Gastroesophageal sphincter (tissue), 4 donors: ENCODE data around the gene SAT2. TPM values are rescaled to one million over a fixed set of nuclear protein-coding genes. Genes with fewer than 3 reads are reported as not detected.
A peak's percentile ranks its signal among the peaks of the same experiment; 100 is the strongest.
"Not testable (repeated sequence)": the region's sequence is repeated elsewhere in the genome, so short reads cannot be mapped to it uniquely, and the experiment has no call there.

Experiments
- ATAC-seq: fragments of 150-250 bp; one replicate; pipeline ENCODE4 v1.9.1; 2016; ENCODE audit warnings: mild to moderate bottlenecking, moderate library complexity
- H3K27ac ChIP-seq, 4 donors: fragments of 200-600 bp; sonication (generic) in 3 of 4; 1 replicate in 3 of 4; 2 replicates in 1 of 4; pipeline ENCODE4 v1.5.1; 2016 to 2019
- H3K27me3 ChIP-seq: fragments of 200-600 bp; sonication (generic); one replicate; pipeline ENCODE4 v1.5.1; 2019
- H3K36me3 ChIP-seq, 2 donors: fragments of 200-600 bp; sonication (generic); one replicate each; pipeline ENCODE4 v1.5.1; 2019; ENCODE audit warnings: control low read depth in 1 of 2
- H3K4me1 ChIP-seq, 3 donors: fragments of 200-600 bp; sonication (generic); 1 replicate in 2 of 3; 2 replicates in 1 of 3; pipeline ENCODE4 v1.5.1; 2016 to 2019; ENCODE audit warnings: control low read depth in 2 of 3
- H3K4me3 ChIP-seq, 2 donors: fragments of 200-600 bp; sonication (generic); one replicate each; pipeline ENCODE4 v1.5.1; 2019; ENCODE audit warnings: mild to moderate bottlenecking in 1 of 2, moderate library complexity in 1 of 2
- H3K9me3 ChIP-seq, 3 donors: fragments of 200-600 bp; sonication (generic); one replicate each; pipeline ENCODE4 v1.5.1; 2017 to 2019; ENCODE audit warnings: control low read depth in 2 of 3
- CTCF ChIP-seq, 4 experiments: fragments of 200-600 bp in 2 of 4; fragments of 450-650 bp in 2 of 4; sonication (generic) in 1 of 4; IDR thresholded peaks; one replicate each; pipeline ENCODE4 v1.5.1; 2017 to 2019; ENCODE audit warnings: antibody characterized with exemption in 4 of 4, mild to moderate bottlenecking in 2 of 4, moderate library complexity in 2 of 4
- EP300 ChIP-seq: sonication (generic); formaldehyde crosslinking; IDR thresholded peaks from one replicate; pipeline ENCODE4 v1.6.1; 2017; ENCODE audit warnings: antibody characterized with exemption, mild to moderate bottlenecking
- POLR2A ChIP-seq, 2 donors: fragments of 450-650 bp; IDR thresholded peaks; one replicate each; pipeline ENCODE4 v1.6.1; 2017; ENCODE audit warnings: antibody characterized with exemption in 2 of 2, mild to moderate bottlenecking in 2 of 2, moderate library complexity in 1 of 2
- POLR2AphosphoS5 ChIP-seq: sonication (generic); formaldehyde crosslinking; IDR thresholded peaks from one replicate; pipeline ENCODE4 v1.6.1; 2017; ENCODE audit warnings: antibody characterized with exemption
- WGBS, 2 donors: methylation state at CpG; one replicate each; pipeline ENCODE4 v1.1.5; 2018; ENCODE audit warnings: low coverage in 1 of 2; 5-methylcytosine and 5-hydroxymethylcytosine counted together
- total RNA-seq, 4 donors: library from RNA; depleted of rRNA; stranded (reverse); fragments of >200 nt; gene quantifications; one replicate each; pipeline ENCODE4 v1.1.0, GENCODE V29; 2016

Gene SAT2
- total RNA-seq, 4 donors from 2014 or later, result 50.6 to 72.3 (median 62.3) TPM

GRCh38 chr17:7629939-7630571 is 2.4 kb upstream of the SAT2 start, which contains the start of gene SHBG:
Gene SHBG, plus strand, starts transcription at chr17:7630135. Its CDS starts 38 bp downstream, at chr17:7630173.
- no peak for ATAC-seq
- H3K36me3 ChIP-seq, result peaks cover 0 to 13% of the 10 kb centered on the region in 2 donors
- H3K9me3 ChIP-seq, result no peaks in the 10 kb centered on the region
- WGBS, 2 donors, result 54 to 64% methylated on average over 4 to 10 of the region's 13 CpGs
- TF ChIP-seq POLR2A (IDR thresholded peaks at IDR 0.05), result no peak
- TF ChIP-seq CTCF (IDR thresholded peaks at IDR 0.05), result no peak
- no peak for TF ChIP-seq POLR2AphosphoS5
- no peak for TF ChIP-seq EP300
- no peak within 1 kb of the TSS for H3K27ac ChIP-seq
- no peak within 1 kb of the TSS for H3K4me3 ChIP-seq
- peaks cover 0 to 18% (median 7%) of the 10 kb centered on the region in 3 donors for H3K4me1 ChIP-seq
- H3K27me3 ChIP-seq, result no peaks in the 10 kb centered on the region

GRCh38 chr17:7626956-7627249 is 718 bp downstream of the SAT2 start:
- WGBS, 2 donors, result 0 to 23% methylated on average over 3 to 4 of the region's 6 CpGs

GRCh38 chr17:7626307-7626706 is 1.3 kb downstream of the SAT2 start:
- peak overlapping the region in 1 of 2 donors; percentile 68 for H3K4me3 ChIP-seq
- 94% methylated on average over 2 of the region's 7 CpGs; no CpG with 5 or more reads in 1 of the 2 donors for WGBS, 2 donors
- peak overlapping the region in 3 of 4 donors; percentile 93 to 96 (median 93) for H3K27ac ChIP-seq
- no peaks in the 10 kb centered on the region for H3K27me3 ChIP-seq
- ATAC-seq, result no peak
- no peak for TF ChIP-seq POLR2AphosphoS5
- TF ChIP-seq CTCF (IDR thresholded peaks at IDR 0.05), result no peak
- TF ChIP-seq EP300, result no peak
- TF ChIP-seq POLR2A (IDR thresholded peaks at IDR 0.05), result no peak
- peaks cover 0 to 18% (median 7%) of the 10 kb centered on the region in 3 donors for H3K4me1 ChIP-seq
- peaks cover 0 to 13% of the 10 kb centered on the region in 2 donors for H3K36me3 ChIP-seq
- no peaks in the 10 kb centered on the region for H3K9me3 ChIP-seq

More at GRCh38 chr17:7626956-7627249, 718 bp downstream of the SAT2 start:
- TF ChIP-seq CTCF (IDR thresholded peaks at IDR 0.05) (no peak), POLR2A (IDR thresholded peaks at IDR 0.05) (no peak), EP300 (no peak), POLR2AphosphoS5 (no peak)
- Histone ChIP-seq H3K27ac (peak overlapping the region; percentile 86 to 96 (median 93)), H3K27me3 (no peaks in the 10 kb centered on the region), H3K4me3 (peak overlapping the region; percentile 68 to 71), H3K36me3 (peaks cover 0 to 13% of the 10 kb centered on the region in 2 donors), H3K4me1 (peaks cover 0 to 18% (median 7%) of the 10 kb centered on the region in 3 donors), H3K9me3 (no peaks in the 10 kb centered on the region)
- no peak for ATAC-seq

GRCh38 chr17:7625749-7626148 is 1.9 kb downstream of the SAT2 start:
- Histone ChIP-seq H3K36me3 (peaks cover 0 to 13% of the 10 kb centered on the region in 2 donors), H3K27ac (peak overlapping the region in 1 of 4 donors; percentile 93)

GRCh38 chr17:7623661-7624060 is 4.0 kb downstream of the SAT2 start:
- TF ChIP-seq POLR2AphosphoS5 (no peak), CTCF (IDR thresholded peaks at IDR 0.05) (no peak), POLR2A (IDR thresholded peaks at IDR 0.05) (no peak)
- no peak for ATAC-seq
- WGBS, 2 donors, result 67 to 78% methylated on average over 3 to 5 of the region's 5 CpGs
- Histone ChIP-seq H3K4me3 (no peak overlapping the region), H3K4me1 (peaks cover 0 to 18% (median 7%) of the 10 kb centered on the region in 3 donors), H3K27me3 (no peaks in the 10 kb centered on the region), H3K27ac (no peak overlapping the region), H3K9me3 (no peaks in the 10 kb centered on the region), H3K36me3 (peaks cover 0 to 13% of the 10 kb centered on the region in 2 donors)

More at GRCh38 chr17:7625749-7626148, 1.9 kb downstream of the SAT2 start:
- not testable (repeated sequence) for H3K9me3 ChIP-seq, H3K4me3 ChIP-seq, ATAC-seq, H3K27me3 ChIP-seq
- WGBS, 2 donors, result 96% methylated on average over 3 of the region's 16 CpGs; no CpG with 5 or more reads in 1 of the 2 donors
- H3K4me1 ChIP-seq, result peaks cover 0 to 18% (median 7%) of the 10 kb centered on the region in 3 donors
